DLD1 (cell line): ENCODE results near the gene NEK3.
"Not testable (repeated sequence)": the region's sequence is repeated elsewhere in the genome, so short reads cannot be mapped to it uniquely, and the experiment has no call there.

ENCODE experiments used
- in situ Hi-C: cut with HindIII; loops from 2 replicates; pipeline ENCODE4 v1.10.0; 2017; ENCODE audit warnings: low sequenced_read_pairs

Gene NEK3, protein sequence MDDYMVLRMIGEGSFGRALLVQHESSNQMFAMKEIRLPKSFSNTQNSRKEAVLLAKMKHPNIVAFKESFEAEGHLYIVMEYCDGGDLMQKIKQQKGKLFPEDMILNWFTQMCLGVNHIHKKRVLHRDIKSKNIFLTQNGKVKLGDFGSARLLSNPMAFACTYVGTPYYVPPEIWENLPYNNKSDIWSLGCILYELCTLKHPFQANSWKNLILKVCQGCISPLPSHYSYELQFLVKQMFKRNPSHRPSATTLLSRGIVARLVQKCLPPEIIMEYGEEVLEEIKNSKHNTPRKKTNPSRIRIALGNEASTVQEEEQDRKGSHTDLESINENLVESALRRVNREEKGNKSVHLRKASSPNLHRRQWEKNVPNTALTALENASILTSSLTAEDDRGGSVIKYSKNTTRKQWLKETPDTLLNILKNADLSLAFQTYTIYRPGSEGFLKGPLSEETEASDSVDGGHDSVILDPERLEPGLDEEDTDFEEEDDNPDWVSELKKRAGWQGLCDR

DNA sequence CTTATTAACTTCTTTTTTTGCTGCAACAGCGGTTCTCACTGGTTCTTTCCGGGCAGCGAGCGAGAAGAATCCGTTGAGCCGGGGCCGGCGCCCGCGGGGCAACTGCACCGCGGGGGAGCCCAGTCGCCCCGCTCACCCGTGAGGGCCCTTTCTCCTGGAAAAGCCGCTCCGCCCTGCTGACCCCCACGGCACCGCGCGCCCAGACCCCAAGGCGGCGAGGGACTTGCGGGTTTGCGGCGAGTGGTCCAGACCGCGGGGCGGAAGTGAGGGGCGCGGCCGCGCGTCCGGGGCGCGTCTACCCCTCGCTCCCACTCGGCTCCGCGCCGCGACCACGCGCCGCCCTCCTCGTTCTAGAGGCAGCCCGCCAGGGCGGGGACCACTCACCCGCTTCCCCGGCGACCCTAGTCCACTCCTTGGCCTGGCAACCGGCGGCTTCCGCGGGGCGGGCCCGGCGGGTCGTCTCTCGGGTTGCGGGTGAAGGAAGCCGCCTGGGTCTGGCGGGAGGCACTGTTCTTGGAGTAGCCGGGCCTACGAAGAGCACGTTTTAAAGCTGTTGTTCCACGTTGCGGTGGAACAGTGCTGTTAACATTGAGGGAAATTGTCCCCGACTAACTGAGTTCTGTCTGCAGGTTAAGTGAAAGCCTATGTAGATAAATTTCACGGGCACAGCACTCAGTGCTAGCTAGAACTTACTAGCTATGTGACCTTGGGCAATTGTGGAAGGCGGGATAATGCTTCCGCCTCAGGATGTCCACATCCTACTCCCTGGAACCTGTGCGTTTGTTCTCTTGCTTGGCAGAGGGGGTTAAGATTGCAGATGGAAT, at the start of gene NEK3:
NEK3 (minus strand) TSS at position 439 of the 824 bp plus-strand sequence. CDS start 3,406 bp downstream, outside the sequence.
- in situ Hi-C loops = no loop called here

DNA sequence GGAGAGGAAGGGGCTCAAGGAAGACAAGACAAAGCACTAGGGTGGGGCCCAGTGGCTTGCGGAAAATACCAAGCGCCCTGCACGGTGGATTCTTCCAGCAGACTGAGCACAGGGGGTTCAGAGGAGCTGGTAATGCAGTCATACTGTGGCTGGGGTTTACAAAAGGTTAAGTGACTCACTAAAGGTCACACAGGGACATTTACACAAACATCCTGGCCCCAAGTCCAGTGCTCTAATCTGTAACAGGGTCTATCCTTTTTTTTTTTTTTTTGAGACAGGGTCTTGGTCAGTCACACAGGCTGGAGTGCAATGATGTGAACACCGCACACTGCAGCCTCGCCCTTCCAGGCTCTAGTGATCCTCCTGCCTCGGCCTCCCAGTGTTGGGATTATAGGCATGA, 49.0 kb upstream of the NEK3 start:
- in situ Hi-C loops = not testable (repeated sequence)

DNA sequence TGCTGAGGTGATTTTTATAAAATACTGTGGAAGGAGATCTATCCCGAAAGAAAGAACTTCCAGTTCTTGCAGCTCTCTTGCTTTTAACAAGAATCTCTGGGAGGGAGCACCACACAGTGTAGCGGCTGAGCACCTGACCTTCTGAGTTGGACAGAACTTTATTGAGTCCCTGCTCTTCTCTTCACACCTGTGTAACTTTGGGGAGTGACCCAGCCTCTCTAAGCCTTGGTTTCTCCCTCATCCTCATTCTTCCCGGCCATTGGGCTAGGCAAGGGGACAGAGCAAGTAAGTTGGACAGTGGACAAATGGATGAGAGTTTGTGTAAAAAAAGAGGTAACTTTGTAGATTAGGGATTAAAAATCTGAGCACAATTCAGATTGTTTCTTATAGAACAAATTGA, 48.5 kb upstream of the NEK3 start:
- in situ Hi-C loops = not testable (repeated sequence)

DNA sequence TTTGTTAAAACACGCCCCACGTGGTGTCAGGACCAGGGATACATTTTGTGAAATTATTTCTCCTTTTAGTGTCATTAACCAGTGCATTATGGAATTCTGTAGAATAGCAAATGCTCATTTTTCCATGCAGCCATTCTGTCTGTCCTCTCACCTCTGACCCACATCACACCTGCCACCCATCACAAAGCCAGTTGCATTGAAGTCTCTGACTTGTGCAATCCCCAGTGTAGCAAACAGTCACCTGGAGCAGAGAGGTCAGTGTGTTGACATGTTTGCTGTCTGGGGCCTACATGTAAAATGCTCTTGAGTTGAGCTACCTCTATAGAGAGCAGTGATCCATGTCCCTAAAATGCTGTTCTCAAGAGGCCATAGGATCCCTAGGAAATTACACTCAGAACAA, 47.9 kb upstream of the NEK3 start:
- in situ Hi-C loops = not testable (repeated sequence)

DNA sequence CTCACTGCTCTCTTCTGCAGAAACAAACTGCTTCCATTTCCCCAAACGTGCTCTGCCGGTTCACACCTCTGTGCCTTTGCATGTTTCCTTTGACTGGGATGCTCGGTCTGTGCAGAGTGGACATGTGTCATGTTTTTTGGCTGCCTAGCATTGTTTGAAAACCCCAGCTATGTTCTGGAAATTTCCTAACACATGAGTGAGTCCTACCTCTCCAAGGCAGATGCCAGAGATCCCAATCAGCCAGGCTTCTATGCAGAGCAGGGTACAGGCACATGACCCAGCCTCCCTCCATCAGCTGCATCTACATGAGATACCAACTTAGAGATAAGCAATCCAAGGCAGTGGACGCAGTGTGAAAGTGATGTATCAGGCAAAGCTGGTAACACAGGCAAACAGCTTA, 45.1 kb upstream of the NEK3 start:
- in situ Hi-C loops = not testable (repeated sequence)

DNA sequence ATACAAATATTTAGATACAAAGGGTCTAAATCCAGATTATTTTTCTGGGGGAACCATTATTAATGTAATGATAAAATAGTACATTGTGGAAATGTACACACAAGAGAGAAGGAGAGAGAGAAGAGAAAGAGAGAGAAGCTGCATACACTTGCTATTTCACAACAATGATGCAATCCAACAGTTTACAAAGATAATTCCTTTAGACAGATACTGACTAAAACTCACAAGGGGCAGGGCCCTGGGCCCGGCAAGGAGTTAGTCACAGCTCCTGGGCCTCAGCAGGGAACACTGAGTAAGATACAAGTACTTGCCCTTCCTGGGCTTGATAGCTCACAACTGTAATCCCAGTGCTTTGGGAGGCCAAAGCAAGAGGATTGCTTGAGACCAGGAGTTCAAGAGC, 44.5 kb upstream of the NEK3 start:
- in situ Hi-C loops = not testable (repeated sequence)

DNA sequence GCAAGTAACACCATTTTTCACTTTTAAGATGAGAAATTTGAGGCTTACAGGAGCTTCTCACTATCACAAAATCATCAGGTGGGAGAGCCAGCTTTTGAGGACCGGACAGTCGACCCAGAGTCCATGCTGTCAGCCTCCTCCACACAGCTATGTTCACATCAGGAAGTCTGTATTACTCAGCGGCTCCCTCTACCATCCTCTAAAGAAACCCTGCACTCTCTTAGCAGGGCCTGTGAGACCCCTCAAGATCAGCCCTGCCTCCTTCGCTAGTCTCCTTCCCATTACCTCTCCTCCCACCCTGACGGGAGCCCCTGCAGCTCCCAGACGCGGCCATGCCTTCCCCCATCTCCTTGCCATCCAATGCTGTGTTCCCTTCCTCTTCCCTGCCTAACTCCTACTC, 43.1 kb upstream of the NEK3 start:
- in situ Hi-C loops = not testable (repeated sequence)

DNA sequence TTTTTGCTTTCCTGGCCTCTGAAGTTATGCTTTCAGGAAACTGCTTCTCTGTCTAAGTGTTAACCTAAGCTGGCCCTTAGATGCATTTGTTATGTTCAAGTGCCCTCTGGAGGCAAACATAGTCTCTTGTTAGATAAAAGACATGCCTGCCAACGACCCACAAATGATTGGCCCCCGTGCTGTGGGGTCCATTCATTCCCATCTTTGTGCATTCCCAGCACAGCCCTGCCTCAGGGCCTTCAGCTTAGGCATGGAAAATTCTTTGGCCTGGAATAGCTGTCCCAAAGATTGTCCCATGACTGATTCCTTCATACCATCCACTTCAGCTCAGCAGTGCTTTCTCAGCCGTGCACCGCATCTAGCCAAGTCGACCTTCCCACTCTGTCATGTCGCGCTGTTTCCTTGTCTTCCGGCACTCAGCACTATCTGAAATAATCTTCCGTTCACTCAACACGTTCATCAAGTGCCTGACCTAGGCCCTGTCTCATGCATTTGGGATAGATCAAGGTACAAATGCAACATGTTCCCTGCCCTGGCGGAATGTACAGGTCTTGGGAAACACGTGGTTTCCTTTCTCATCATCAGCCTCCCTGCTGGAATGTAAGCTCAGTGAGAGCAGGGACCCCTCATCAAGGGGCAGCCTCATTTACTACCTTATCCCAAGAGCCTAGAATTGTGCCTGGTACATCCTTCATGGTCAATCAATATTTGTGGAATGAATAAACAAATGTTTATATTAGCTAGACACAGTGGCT, 42.2 kb upstream of the NEK3 start:
- in situ Hi-C loops = not testable (repeated sequence)

DNA sequence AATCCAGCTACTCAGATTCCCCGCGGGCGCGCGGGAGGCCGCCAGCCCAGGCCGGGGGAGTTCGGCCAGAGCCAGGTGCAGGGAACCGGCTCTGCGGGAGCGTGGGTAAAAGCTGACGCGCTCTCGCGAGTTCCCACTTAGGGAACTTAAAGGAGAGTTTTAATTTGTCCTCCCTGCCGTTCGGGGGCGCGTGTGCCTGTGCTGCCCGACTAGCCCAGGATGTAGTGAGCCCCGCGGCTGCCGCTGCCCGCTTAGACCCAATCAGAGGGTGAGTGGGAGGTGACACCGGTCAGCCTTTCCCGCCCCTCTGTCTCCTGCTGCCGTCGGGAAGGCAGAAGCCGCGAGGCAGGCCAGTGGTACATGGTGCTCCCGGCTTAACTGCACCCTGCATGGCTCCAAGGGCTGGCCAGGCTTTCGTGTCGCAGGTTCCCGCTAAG, 36.0 kb upstream of the NEK3 start:
- in situ Hi-C loops = no loop called here

DNA sequence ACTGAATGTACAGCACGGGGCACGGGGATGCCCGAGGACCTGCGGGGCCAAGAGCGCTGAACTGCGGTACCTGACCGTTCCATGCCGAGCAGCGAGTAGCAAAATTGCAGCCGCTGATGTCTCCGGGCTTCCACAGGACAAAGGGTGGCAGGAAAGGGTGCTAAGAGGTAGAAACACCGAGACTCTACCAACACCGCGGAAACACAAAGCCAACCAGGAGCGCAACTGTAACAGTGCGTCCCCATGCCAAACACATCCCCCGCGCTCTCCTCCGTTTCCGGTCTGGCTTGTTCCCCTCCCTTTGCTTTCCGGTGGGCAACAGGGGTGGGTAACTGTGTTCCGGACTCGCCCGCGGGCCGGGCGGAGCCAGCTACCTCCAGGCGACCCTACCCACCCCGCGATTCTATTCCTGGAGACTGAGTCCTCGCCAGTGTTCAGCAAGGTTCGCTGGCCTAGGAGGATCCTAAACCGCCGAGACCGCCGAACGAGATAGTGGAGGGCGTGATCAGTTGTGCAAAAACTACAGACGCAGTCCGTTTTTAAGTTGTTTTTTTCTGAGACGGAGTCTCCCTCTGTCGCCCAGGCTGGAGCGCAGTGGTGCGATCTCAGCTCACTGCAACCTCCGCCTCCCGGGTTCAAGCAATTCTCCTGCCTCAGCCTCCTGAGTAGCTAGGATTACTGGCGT, 34.9 kb upstream of the NEK3 start:
- in situ Hi-C loops = no loop called here

DNA sequence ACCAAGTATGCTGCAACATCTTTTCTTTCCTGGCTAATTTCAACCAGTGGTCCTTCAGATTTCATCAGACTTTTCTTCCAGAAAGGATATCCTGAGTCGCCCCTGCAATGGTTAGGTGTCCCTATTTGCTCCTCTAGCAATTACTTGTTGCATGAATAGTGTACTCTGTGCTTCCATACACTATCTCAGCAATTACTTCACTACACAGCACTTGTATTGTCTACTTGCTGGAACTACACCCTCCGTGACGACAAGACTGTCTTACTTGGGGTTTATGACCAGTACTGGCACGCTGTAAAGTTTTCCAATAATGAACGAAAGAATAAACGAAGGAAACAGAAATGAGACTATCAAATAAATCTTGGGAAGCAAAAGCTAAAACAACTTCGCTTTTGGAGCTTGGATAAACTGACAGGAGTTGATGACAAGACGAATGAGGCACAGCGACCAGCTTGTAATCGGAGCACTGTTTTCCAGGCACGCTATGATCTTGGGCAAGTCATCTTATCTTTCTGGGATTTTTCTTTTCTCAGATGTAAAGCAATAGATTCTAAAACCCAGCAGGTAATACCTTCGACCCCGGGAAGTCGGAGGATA, 34.3 kb upstream of the NEK3 start:
- in situ Hi-C loops = not testable (repeated sequence)

DNA sequence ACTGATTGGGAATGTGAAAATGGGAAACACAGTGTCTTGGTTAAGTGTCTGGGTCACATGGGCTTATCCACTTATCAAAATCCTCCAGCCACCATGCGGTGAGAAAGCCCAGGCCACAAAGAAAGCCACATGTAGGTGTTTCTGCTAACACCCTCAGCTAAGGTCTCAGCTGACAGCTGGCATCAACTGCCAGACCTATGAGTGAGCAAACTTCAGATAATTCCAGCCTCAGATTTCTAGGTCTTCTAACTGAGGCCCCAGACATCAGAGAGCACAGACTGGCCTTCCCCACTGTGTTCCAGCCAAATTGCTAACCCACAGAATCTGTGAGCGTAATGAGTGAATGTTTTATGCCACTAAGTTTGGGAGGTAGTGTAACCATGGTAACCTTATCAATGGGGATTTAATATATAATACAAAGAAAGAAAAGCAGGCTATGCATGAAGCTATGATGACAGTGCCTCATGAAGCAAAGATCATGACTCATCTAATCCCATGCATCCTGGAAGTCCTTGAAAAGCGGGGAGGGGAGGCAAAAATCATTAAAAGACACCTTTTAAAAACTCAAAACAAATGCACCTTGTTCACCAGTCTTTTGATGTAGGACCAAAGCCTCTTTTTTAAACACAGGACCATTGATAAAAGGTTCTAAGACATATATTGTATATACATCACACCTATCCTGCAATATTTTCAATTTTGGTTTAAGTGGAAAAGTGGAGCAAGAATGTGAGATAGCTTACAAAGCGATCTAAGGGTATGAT, 28.2 kb upstream of the NEK3 start:
- in situ Hi-C loops = not testable (repeated sequence)

DNA sequence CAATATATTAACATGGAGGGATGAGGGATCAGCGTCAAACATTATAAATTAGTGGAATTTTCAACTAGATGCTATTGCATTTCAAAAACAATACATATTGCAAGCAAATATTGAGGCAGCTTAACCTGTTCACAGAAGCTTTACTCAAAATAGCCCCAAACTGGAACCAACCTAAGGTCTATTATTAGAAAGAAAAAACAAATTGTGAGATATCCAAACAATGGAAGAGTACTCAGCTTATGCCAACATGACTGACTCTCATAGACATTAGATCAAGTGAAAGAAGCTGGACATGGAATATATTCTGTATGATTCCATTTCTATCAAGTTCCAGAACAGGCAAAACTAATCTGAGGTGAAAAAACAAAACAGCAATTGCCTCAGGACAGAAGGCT, 27.6 kb upstream of the NEK3 start:
- in situ Hi-C loops = no loop called here

DNA sequence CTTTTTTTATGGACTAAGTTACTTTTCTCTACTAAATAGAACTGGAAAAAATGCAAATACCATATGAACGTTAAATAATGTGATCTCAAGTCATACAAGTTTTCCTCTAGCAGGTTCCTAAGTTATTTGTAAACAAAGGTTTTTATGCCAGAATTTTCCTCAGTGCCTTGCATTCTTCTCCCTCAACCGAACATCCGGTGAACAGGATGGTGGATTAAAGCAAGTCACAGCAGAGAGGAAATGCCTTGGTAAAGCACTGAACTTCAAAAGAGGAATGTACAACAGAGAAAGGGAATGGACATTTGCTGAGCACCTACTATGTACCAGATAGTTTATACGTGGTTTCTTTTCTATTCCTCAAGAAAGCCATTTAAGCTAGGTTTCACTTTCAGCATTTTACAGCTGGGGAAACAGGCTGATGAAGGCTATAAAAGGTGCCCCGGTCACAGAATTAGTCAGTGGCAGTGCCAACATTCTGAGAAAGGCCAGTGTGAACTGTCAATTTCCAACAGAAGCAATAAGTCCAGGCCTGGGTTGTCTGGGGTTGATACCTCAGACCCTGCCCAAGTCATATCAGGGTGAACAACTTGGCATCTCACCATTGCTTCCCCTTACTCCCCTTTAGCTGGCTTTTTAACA, 22.0 kb upstream of the NEK3 start:
- in situ Hi-C loops = not testable (repeated sequence)

DNA sequence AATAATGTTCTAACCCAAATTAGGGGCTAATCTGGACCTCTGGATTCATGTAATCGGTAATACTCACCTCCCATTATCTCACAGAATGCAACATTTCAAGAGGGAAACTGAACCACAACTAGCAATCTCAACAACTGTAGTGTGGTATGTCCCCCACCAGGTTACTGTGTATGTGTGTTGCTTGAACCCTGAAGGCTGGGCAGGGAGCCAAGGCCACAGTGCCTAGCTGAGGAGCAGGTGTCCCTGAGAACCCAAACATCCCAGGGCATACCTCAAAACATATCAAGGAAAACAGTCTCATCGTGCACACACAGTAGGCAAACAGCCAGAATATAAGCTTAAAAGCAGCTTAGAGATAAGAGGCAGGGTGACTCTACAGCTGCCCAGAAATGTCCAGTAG, 20.5 kb upstream of the NEK3 start:
- in situ Hi-C loops = no loop called here

DNA sequence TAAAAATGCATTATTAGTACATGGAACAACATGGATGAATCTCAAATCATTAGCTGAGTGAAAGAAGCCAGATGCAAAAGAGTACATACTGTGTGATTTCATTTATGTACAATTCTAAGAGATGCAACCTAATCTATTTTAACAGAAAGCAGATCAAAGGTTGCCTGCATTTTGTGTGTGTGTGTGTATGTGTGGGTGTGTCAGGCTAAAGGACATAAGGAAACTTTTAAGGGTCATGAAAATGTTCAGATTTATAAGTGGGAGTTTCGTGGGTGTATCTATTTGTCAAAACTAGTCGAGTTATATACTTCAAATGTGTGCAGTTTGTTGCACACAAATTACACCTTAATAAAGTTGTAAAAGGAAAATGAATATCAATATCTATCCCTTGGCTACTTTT, 17.9 kb upstream of the NEK3 start:
- in situ Hi-C loops = no loop called here

DNA sequence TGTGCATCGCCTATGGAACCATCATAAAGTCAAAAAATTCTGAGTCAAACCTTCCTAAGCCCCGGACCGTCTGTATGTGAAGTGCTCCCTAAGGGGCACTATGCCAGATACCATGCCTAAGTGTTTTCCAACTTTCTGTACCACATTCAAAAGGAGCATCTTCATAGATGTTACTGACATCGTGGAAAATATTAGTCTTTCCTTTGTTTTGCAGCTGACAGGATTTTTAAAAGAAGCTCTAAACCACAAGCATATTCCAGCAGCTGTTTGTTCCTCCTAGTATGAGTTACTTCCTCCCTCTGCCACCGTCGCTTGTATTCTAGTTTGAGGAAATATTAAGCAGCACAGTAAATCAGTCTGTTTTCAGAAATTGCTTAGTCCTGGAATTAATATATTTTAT, 14.6 kb upstream of the NEK3 start:
- in situ Hi-C loops = not testable (repeated sequence)

DNA sequence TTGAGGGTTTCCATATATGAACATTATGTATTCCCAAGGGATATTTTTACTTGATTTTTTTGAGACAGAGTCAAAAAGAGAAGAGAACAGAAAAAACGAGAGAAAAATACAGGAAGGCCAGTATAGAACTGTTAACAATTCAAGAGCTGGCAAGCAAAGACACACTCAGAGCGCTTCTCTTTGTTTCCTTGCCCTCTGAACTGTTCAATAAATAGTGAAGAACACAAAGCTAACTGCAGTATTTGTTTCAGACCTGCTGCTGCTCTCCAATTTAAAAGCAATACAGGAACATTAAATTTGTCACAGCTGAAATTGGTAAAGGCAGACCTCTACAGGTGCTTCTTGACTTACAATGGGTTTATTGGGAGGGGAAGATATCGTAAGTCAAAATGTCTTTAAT, 14.0 kb upstream of the NEK3 start:
- in situ Hi-C loops = no loop called here

DNA sequence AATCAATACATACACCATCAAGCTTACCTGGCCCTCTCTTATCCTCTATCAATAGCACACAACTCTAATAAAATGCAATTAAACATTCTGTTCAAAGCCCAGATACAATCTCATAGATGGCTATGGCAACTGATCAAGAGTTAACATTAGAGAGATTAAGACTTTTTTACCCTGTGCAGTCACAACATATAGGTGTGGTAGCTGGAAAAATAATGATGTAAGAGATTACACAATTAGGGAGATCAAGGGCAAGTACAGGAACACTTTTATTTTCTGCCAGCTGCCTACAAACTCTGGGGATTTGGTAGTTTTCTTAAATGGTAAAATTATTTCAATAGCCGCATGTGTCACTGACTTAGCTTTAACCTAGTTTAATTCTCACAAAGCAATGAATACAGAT, 12.3 kb upstream of the NEK3 start:
- in situ Hi-C loops = not testable (repeated sequence)
